MG63 (cell line): ENCODE results near the gene CYP27A1. TPM values are rescaled to one million over a fixed set of nuclear protein-coding genes. Genes with fewer than 3 reads are reported as not detected.
"Not testable (repeated sequence)": the region's sequence is repeated elsewhere in the genome, so short reads cannot be mapped to it uniquely, and the experiment has no call there.

Source experiments
- DNase-seq: peaks from one replicate; pipeline ENCODE4 v3.0.0-alpha.2; 2020
- H3K27me3 ChIP-seq: fragments of 250-450 bp; sonication (Bioruptor Pico); 2 replicates; pipeline ENCODE4 v1.5.1; 2020; ENCODE audit warnings: mild to moderate bottlenecking, moderate library complexity
- H3K36me3 ChIP-seq: fragments of 250-450 bp; sonication (Bioruptor Pico); 2 replicates; pipeline ENCODE4 v1.5.1; 2020; ENCODE audit warnings: mild to moderate bottlenecking, moderate library complexity
- H3K4me3 ChIP-seq: fragments of 250-450 bp; sonication (Bioruptor Pico); 2 replicates; pipeline ENCODE4 v1.5.1; 2020; ENCODE audit warnings: mild to moderate bottlenecking, moderate library complexity
- H3K9me3 ChIP-seq: fragments of 250-450 bp; sonication (Bioruptor Pico); 2 replicates; pipeline ENCODE4 v1.5.1; 2020; ENCODE audit warnings: mild to moderate bottlenecking, moderate library complexity
- total RNA-seq: library from RNA; depleted of rRNA; stranded (reverse); fragments of >200 nt; shearing (Covaris generic); gene quantifications from 2 replicates; pipeline ENCODE4 v1.2.3, GENCODE V29; 2014; ENCODE audit warnings: low replicate concordance

CYP27A1 gene
- total RNA-seq, 1 experiment from 2014 or later: 7.7 TPM

DNA sequence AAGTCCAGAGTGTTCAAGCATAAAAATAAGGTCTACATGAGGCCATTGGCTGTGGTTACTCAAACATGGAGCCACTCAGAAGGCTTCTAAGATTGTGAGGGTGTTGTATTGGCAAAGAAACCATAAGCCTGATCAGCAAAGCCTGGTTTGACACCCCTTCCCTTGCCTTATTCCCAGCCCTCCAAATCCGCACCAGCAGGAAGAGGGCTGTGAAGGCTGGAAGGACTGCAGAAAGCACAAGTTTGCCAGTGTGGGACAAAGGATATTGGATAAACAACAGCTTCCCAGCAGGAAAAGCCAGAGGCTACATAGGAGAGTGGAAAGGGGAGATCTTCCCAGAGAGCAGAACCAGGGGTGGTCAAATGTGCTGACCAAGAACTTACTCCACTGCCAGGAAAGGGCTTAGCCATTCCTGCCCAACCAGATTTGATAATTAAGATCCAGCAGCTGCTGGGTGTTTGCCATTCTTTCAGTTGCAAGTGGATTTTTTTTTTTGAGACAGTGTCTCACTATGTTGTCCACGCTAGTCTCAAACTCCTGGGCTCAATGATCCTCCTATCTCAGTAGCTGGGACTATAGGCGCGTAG lies 51.2 kb downstream of the CYP27A1 start:
- no peaks in the 10 kb centered on the region for H3K9me3 ChIP-seq
- H3K4me3 ChIP-seq: no peak overlapping the region
- no peaks in the 10 kb centered on the region for H3K36me3 ChIP-seq
- H3K27me3 ChIP-seq: no peaks in the 10 kb centered on the region
- peak; percentile 9 for DNase-seq

DNA sequence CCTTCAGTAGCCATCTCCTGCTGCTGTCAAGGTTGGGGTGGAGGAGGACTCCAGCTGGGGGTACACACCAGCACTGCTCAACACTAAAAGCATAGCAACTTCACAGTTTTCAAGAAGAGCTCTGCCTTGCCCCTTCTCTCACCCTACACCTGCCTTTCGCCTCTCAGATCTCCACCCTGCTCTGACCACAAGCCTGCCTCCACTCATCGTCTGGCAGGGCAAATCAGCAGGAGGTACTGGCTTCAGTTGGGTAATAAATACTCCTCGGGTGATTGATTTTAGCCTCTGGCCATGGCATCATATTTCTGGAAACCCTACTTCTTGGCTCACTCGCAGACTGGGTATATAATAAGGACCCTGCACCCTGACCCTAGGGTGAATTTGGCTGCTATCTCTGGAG lies 52.7 kb downstream of the CYP27A1 start:
- Histone ChIP-seq H3K27me3 (no peaks in the 10 kb centered on the region), H3K9me3 (no peaks in the 10 kb centered on the region), H3K4me3 (no peak overlapping the region), H3K36me3 (no peaks in the 10 kb centered on the region)
- peak; percentile 48 for DNase-seq

DNA sequence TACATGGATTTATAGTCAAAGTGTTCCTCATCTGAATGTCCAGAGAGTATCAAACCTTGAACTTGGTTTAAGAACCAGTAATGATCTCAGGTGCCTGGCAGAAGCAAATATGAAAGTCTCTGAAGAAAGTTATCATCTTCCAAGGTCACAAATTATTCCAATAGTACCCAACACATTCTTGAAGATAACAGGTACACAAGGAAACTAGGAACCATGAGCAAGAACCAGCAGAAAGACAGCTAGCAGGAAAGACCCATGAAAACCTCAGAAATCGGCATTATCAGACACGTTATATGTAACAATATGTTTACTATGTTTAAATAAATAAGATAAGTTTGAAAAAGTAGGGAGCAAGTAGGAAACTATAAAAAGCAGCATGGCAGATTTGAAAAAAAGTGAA lies 55.5 kb downstream of the CYP27A1 start:
- Histone ChIP-seq H3K27me3 (no peaks in the 10 kb centered on the region), H3K36me3 (no peaks in the 10 kb centered on the region), H3K4me3 (no peak overlapping the region), H3K9me3 (0 out of 2 replicates have a peak, but pooled peaks cover 2% of the 10 kb centered on the region)
- DNase-seq: no peak

DNA sequence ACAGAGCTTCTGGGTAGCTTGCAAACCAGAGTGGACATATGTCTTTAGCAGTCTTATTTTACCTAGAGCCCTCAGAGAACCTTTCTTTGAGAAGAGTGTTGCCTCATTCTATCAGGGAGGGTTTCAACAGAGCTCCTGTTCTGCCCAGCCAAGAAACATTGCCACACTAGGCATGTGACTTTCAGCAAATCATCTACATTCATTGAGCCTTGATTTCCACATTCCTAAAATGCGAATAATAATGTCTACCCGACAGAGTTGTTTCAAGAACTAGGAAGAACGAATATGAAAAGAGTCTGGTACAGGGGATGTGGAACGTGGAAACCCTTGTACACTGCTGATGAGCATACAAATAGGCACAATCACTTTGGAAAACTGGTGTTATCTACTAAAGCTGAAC lies 57.5 kb downstream of the CYP27A1 start:
- Histone ChIP-seq H3K9me3 (peaks cover 2% of the 10 kb centered on the region; the same call in 1 of the 2 replicates), H3K36me3 (no peaks in the 10 kb centered on the region), H3K27me3 (no peaks in the 10 kb centered on the region), H3K4me3 (no peak overlapping the region)
- no peak for DNase-seq

DNA sequence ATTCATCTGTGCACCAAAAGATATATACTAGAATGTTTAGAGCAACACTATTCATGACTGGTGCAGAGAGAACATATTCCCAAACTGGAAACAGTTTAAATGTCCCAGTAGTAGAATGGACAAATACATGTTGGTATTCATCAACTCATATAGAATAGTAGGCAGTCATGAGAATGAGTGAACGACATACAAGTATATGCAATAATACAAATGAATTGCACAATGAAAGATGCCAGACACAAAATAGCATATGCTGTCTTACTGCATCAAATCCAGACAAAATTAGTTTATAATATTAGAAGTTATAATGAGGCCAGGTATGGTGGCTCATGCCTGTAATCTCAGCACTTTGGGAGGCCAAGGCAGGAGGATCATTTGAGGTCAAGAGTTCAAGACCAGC lies 57.9 kb downstream of the CYP27A1 start:
- H3K36me3 ChIP-seq: no peaks in the 10 kb centered on the region
- peaks cover 2% of the 10 kb centered on the region; the same call in 1 of the 2 replicates for H3K9me3 ChIP-seq
- no peaks in the 10 kb centered on the region for H3K27me3 ChIP-seq

DNA sequence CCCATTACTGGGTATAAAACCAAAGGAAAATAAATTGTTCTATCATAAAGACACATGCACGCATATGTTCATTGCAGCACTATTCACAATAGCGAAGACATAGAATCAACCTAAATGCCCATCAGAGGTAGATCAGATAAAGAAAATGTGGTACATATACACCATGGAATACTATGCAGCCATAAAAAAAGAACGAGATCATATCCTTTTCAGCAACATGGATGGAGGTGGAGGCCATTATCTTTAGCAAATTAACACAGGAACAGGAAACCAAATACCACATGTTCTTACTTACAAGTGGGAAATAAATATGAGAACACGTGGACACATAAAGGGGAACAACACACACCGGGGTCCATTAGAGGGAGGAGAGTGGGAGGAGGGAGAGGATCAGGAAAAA lies 62.4 kb downstream of the CYP27A1 start:
- DNase-seq, H3K27me3 ChIP-seq, H3K4me3 ChIP-seq, H3K36me3 ChIP-seq, H3K9me3 ChIP-seq: not testable (repeated sequence)

More for the DNA sequence above, 57.9 kb downstream of the CYP27A1 start:
- H3K4me3 ChIP-seq: no peak overlapping the region
- DNase-seq: no peak

DNA sequence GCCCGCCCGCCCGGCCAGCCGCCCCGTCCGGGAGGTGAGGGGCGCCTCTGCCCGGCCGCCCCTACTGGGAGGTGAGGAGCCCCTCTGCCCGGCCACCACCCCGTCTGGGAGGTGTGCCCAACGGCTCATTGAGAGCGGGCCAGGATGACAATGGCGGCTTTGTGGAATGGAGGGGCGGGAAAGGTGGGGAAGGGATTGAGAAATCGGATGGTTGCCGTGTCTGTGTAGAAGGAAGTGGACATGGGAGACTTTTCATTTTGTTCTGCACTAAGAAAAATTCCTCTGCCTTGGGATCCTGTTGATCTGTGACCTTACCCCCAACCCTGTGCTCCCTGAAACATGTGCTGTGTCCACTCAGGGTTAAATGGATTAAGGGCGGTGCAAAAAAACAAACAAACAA lies 65.0 kb downstream of the CYP27A1 start:
- H3K27me3 ChIP-seq, H3K9me3 ChIP-seq, DNase-seq, H3K36me3 ChIP-seq, H3K4me3 ChIP-seq: not testable (repeated sequence)

DNA sequence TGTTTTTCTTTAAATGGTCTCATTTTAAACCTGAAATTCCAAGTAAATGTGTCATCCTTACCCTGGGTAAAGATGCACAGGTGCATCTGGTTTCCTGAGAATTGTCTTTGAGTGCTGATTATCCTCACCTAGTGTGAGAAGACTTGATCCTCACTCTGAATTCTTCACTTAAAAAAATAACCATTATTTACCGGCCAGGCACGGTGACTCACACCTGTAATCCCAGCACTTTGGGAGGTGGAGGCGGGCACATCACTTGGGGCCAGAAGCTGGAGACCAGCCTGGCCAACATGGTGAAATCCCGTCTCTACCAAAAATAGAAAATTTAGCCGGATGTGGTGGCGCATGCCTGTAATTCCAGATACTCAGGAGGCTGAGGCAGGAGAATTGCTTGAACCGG lies 67.8 kb downstream of the CYP27A1 start:
- Histone ChIP-seq H3K4me3 (no peak overlapping the region), H3K36me3 (no peaks in the 10 kb centered on the region), H3K27me3 (peaks cover 3% of the 10 kb centered on the region; the same call in 1 of the 2 replicates), H3K9me3 (no peaks in the 10 kb centered on the region)
- peak; percentile 42 for DNase-seq

DNA sequence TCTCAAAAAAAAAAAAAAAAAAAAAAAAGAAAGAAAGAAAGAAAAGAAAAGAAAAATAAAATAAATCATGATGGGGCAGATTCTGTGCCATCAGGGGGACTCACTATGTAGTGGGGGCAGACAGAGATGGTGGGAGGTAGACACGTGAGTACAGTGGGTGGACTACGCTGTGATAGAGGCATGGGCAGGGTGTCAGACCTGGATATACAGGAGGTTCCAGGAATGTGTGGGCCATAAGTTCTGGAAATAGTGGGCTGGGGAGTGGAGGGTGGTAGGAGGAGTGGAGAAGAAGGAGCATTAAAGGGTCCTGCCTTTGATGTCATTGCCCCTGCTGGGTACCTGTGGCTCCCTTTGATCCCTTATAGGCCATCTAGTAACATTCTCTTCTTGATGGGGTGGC lies 68.8 kb downstream of the CYP27A1 start:
- H3K36me3 ChIP-seq: no peaks in the 10 kb centered on the region

DNA sequence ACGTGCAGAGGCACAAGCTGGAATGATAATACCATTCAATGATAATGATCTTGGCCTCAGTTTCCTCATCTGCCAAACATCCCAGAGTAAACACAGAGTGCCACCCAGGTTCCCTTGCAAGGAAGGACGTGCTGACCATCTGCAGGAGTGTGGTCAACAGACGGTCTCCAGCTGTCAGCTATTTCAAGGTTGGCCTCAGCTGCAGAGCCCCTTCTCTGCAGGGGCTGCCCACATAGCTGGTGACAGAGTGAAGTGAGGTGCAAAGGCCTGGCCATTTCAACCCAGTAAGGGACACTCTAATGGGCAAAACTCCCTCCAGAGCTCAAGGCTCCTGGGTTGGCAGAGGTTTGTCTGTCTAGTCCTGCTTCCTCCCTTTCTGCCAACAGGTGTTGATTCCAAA lies 69.3 kb downstream of the CYP27A1 start:
- no peak overlapping the region for H3K4me3 ChIP-seq
- H3K27me3 ChIP-seq: no peaks in the 10 kb centered on the region
- no peak for DNase-seq
- no peaks in the 10 kb centered on the region for H3K9me3 ChIP-seq
- no peaks in the 10 kb centered on the region for H3K36me3 ChIP-seq

More for the DNA sequence above, 68.8 kb downstream of the CYP27A1 start:
- no peak for DNase-seq
- H3K9me3 ChIP-seq: no peaks in the 10 kb centered on the region
- no peak overlapping the region for H3K4me3 ChIP-seq
- no peaks in the 10 kb centered on the region for H3K27me3 ChIP-seq

DNA sequence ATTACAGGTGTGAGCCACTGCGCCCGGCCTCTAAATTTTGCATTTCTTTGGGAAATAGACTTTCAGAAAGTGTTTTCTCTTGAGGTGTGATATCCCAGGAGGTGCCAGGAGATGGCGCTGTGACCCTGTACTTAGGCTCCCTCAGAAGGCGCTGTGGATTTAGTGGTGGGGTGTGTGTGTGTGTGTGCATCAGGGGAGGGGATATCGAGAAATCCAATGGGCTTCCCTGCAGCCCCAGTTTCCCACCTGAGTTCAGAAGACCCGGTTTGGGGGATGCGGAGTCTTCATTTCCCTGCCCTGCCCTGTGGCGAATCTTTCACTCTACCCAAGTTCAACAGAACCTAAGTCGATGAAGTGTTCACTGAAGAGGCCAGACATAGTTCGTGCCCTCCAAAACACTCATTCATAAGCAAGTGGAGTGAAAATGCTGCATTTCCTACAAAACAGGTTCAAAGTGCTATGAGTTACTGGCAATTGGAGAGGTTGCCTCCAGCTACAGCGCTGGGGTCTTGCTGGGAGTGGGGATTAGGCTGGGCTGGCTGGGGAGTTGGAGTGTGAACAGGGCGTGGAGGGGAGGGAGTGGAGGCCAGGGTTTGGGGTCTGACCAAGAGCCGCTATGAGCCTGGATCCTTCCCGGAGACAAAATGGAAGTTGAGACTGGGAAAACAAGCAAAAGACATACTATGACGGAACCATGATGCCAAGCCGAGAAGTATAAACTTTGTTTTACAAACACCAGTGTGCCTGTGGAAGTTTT lies 71.1 kb downstream of the CYP27A1 start:
- Histone ChIP-seq H3K9me3 (no peaks in the 10 kb centered on the region), H3K27me3 (no peaks in the 10 kb centered on the region; the same call in 1 of the 2 replicates), H3K36me3 (no peaks in the 10 kb centered on the region), H3K4me3 (no peak overlapping the region)
- peak; percentile 24 for DNase-seq

DNA sequence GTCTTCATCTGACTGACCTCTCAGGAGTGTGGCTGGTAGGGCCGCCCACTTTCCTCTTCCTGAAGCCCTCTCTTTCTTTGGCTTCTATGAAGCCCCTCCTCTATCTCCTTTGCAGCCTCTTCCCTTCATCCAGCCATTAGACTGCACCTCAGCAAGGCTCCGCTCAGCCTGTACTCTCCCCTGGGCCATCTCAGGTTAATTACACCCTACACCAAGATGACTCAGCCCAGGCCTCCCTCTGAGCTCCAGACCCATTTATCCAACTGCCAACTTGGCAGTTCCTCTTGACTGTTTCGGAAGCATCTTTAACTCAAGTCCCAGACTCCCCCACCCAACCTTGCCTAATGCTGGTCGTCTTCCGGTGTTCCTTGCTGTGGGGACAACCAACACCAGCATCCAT lies 71.8 kb downstream of the CYP27A1 start:
- Histone ChIP-seq H3K27me3 (peaks cover 6% of the 10 kb centered on the region), H3K36me3 (no peaks in the 10 kb centered on the region), H3K4me3 (no peak overlapping the region), H3K9me3 (no peaks in the 10 kb centered on the region)
- peak; percentile 59 for DNase-seq

DNA sequence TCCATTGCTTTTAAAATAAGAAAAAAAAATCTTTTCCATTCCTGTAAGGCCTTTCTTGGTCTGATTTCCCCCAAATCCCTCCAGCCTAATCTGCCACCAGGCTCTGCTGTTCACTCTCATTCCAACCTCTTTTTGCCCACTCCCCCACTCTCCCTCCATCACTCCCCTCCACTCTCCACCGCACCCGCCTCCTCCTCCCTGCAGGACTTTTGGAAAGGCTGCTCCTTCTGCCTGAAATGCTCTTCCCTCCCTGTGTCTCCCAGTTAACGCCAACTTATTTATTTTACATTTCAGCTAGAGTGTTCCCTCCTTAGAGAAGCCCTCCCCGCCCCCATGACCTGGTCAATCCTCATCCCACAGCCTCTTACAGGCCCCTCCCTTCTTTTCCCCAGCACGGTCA lies 72.9 kb downstream of the CYP27A1 start:
- no peak overlapping the region for H3K4me3 ChIP-seq
- H3K36me3 ChIP-seq: no peaks in the 10 kb centered on the region
- no peaks in the 10 kb centered on the region for H3K9me3 ChIP-seq
- no peak for DNase-seq
- peaks cover 12% of the 10 kb centered on the region for H3K27me3 ChIP-seq

DNA sequence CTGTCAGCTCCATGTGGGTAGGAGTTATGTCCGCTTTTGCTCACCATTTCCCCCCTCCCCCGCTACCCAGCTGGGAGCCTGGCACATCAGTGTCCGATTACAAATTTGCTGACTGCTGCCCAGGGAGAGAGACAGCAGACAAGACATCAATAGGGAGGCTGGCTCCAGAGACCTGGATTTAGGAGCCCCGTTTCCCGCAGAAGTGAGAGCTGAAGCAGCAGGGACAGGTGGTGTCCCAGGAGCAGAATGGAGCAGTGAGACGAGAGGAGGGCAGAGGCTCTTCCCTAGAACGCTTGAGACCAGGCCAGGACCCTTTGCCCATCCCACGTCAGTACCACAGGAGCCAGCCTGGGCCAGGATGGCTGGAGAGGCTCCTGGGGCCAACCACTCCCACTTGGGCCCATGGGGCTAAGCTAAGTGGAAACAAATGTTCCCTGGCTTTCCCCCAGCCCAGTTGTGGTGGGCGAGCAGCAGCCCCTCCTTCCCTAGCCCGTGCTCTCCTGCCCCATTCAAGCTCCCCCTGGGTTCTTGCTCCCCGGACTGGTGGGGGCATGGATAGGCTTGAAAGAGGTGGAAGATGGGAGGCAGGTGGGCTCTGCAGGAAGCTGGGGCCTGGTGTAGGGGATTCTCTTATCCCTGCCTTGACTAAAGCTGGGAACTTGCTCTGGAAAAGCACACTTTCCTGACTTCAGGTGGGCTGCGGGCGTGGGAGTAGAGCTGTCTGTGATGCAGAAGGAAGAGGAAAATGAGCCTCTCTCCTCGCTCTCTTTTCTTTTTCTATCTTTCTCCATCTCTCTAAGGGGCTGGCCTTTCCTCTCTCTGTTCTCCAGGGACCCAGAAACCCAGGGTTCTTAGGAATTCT lies 73.6 kb downstream of the CYP27A1 start:
- no peaks in the 10 kb centered on the region for H3K36me3 ChIP-seq
- H3K9me3 ChIP-seq: no peaks in the 10 kb centered on the region
- H3K27me3 ChIP-seq: peaks cover 19% of the 10 kb centered on the region
- no peak overlapping the region for H3K4me3 ChIP-seq
- DNase-seq: no peak

DNA sequence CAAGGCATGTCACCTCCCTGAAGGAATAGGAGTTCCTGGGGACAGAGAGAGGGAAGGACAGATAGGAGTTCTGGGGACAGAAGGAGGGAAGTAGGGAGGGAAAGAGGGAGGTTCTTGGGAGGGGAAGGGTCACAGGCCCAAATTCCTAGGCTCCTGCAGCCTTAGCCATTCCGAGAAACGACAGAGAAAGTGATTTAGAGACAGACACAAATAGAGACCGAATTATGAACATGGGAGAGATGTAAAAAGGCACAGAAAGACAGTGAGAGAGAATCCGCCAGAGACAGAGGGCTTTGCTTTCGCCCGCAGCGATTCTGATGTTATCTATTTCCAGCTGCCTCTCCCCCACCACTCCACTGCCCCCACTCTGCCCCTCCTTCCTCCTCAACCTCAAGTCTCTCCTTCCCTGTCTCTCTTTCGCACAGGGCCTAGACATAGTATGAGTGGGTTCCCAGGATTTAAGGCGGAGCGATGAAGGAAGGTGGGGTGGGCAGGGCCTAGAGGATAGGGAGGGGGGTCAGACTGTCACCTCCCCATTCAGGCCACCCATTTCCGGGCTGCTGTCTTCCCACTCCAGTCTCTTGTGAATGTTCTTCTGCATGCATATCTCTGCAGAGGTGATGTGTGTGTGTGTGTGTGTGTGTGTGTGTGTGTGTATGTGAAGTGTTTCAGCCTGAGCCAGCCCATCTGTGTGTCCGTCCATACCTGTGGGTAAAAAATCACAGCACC lies 74.4 kb downstream of the CYP27A1 start:
- H3K36me3 ChIP-seq: no peaks in the 10 kb centered on the region
- DNase-seq: no peak
- no peaks in the 10 kb centered on the region for H3K9me3 ChIP-seq
- no peak overlapping the region for H3K4me3 ChIP-seq
- peaks cover 25% of the 10 kb centered on the region for H3K27me3 ChIP-seq

DNA sequence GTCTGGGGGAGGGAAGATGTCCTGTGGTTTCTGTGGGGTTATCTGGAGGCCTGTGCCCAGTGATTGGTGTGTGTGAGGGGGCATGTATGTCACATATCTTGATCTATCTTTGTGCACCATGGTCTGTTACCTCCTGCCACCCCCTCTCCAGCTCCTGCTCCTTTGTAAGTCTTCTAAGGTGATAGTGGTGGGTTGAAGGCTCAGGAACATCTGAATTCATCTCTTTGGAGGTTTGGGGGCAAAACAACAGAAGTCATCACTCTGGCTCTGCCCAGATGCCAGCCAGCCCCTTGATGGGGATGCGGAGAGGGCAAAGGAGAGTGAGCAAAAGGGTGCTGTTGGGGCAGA lies 74.9 kb downstream of the CYP27A1 start:
- Histone ChIP-seq H3K36me3 (no peaks in the 10 kb centered on the region), H3K4me3 (no peak overlapping the region), H3K27me3 (peaks cover 27% of the 10 kb centered on the region), H3K9me3 (no peaks in the 10 kb centered on the region)
- no peak for DNase-seq
